Dedifferentiated amniotic fluid mesenchymal stem cell (primary cell): Measurements from ENCODE around the gene TMEM114.

Source experiments
- DNase-seq: peaks from one replicate; pipeline ENCODE4 v3.0.0-alpha.2; 2016; ENCODE audit errors: extremely low spot score

Gene TMEM114

DNA sequence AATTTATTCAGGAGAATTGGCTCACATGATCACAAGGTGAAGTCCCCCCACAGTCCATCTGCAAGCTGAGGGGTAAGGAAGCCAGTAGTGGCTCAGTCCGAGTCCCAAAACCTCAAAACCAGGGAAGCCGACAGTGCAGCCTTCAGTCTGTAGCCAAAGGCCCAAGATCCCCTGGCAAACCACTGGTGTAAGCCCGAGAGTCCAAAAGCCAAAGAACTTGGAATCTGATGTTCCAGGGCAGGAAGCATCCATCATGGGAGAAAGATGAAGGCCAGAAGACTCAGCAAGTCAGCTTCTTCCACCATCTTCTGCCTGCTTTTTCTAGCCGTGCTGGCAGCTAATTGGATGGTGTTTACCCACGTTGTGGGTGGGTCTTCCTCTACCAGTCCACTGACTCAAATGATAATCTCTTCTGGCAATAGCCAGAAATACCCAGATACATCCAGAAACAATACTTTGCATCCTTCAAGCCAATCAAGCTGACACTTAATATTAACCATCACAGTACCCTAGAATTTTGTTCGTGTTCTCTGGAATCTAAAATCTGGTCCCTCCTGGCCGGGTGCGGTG, 40.4 kb downstream of the TMEM114 start:
- DNase-seq = no peak

- no peak for DNase-seq
Observed at GRCh38 chr16:8548166-8548565, 42.1 kb downstream of the TMEM114 start.

- no peak for DNase-seq
Observed at GRCh38 chr16:8547762-8548161, 42.5 kb downstream of the TMEM114 start.

DNA sequence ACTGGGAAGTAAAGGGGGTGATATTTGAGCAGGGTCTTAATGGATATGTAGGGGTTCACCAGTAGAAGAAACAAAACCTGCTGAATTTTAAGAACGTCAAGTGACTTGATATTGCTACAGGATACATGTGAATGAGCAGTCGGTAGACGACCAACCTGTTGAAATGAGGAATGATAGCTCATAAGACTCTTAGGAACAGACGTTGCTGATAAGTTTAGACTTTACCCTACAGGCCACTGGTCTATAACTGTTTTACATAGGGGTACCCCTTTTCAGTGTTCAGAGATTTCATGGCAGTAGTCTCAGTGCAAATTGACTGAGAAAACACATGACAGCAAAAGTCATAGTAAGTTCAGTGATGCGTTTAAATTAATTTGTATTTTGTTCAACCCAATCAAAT, 45.9 kb downstream of the TMEM114 start:
- no peak for DNase-seq

GRCh38 chr16:8543258-8543657, 47.1 kb downstream of the TMEM114 start:
- no peak for DNase-seq

GRCh38 chr16:8542393-8542792, 47.9 kb downstream of the TMEM114 start:
- DNase-seq = no peak

- DNase-seq = no peak
Observed at GRCh38 chr16:8541868-8542267, 48.4 kb downstream of the TMEM114 start.

DNA sequence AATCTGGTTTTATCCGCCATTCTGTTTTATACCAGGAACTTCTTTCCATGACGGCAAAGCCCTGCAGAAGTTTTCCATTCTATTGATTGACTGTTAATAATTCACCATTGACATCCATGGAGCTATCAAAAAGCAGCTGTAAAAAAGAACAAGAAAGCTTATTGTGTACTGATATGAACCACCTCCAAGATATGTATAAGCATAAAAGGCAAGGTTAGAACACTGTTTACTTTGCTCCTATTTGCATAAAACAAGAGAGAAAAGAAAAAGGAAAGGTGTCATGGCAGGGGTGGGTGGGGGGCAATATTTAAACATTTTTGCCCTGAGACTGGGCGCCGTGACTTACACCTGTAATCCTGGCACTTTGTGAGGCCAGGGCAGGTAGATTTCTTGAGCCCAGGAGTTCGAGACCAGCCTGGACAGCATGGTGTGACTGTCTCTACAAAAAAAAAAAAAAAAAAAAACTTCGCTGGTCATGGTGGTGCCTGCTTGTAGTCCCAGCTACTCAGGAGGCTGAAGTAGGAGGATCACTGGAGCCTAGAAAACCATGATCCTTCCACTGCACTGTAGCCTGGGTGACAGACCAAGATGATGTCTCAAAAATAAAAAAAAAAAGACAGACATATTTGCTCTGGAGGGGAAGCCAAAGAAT, 52.5 kb downstream of the TMEM114 start:
- DNase-seq = no peak

DNA sequence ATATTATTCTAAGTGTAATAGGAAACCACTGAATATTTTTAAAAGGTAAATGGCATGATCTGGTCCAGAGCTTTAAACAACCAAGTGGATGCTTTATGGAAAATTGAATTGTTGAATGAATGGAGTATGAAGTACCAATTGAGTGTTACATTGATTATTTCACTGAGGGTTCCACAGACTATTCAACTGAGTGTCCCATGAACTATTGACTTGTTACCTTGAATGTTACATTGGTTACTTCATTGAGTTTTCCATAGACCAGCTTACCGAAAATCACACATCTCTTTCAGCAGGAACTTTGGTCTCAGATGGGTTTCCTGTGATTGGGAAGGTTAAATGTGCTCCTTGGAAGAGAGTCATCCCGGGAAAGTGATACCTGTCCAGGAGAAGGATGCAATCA, 56.8 kb downstream of the TMEM114 start:
- DNase-seq = no peak

- no peak for DNase-seq
Observed at GRCh38 chr16:8530752-8531384, 59.4 kb downstream of the TMEM114 start.

DNA sequence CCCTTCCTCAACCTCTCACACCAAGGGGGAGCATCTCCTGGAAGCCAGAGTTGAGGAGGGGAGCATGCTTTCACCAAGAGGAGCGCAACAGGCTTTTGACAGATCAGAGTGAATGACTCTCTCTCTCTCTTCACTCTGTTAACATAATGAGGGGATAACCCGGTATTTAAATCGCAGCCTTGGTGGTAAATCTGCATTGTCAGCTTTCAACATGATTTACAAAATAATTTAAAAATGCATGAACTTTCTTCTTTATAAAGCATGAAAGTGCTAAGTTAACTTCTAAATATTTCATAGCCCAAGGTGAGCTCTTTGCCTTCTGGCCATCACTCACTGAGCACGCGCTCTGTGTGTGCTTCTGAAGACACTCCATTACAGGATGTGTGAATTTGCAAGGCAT, 61.8 kb downstream of the TMEM114 start:
- DNase-seq = no peak

DNA sequence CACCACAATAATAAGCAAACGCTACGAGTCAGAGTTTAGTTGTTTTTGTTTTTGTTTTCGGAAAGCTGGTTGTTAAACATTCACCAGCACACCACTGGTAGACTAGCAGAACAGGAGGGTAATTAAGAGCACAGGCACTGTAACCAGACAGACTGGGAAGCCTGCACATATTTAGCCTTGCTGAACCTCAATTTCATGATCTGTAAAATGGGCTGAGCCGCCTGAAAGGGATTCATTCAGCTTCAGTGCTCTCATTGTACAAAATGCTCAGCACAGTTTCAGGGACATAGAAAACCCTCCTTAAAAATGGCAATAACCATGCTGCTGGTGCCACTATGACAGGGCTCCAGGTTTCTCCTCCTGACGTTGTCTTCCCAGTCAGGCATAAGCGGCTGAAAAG, 66.4 kb downstream of the TMEM114 start:
- DNase-seq = no peak

GRCh38 chr16:8522757-8523156, 67.6 kb downstream of the TMEM114 start:
- DNase-seq = no peak

GRCh38 chr16:8519643-8520042, 70.7 kb downstream of the TMEM114 start:
- no peak for DNase-seq
